Endothelial cell of umbilical vein (primary cell): Measurements from ENCODE around the gene DLK1. TPM values are rescaled to one million over a fixed set of nuclear protein-coding genes. Genes with fewer than 3 reads are reported as not detected.

ENCODE experiments used
- BruUV-seq: library from RNA; stranded (reverse); fragments of 400-500 nt; replicated peaks from 2 replicates; lab custom pipeline; 2021; lab: Mats Ljungman, UMichigan
- CTCF ChIA-PET: fragments of 300-600, 350-600 bp; sonication (Branson Sonifier 250); formaldehyde crosslinking; loops from one replicate; lab custom pipeline; 2021; ENCODE audit warnings: antibody characterized with exemption, inconsistent platforms; lab: Charles Lee
- POLR2A ChIA-PET: fragments of 300-600, 350-600 bp; sonication (Branson Sonifier 250); formaldehyde crosslinking; loops from one replicate; lab custom pipeline; 2021; ENCODE audit warnings: antibody characterized with exemption, inconsistent platforms; lab: Charles Lee
- DNase-seq: peaks from one replicate; pipeline ENCODE4 v3.0.0-alpha.2; 2011; ENCODE audit warnings: low read depth, low spot score
- FAIRE-seq: peaks from 2 replicates; lab custom pipeline; 2011; peaks lifted over from hg19 to GRCh38; lab: Jason Lieb, UNC
- H2AFZ ChIP-seq: 2 replicates; pipeline ENCODE4 v1.6.0; 2012; ENCODE audit warnings: low read depth, low read length, control low read depth, inconsistent platforms
- H3K27ac ChIP-seq: 2 replicates; pipeline ENCODE4 v1.5.1; 2011; ENCODE audit warnings: low read depth, mild to moderate bottlenecking, control low read depth, low read length, moderate library complexity; ENCODE audit not compliant: insufficient read depth
- H3K27me3 ChIP-seq, 2 experiments: 2 replicates each; pipeline versions ENCODE4 v1.6.0 to v1.6.1; 2011; ENCODE audit warnings: low read length in 2 of 2, mixed read lengths in 1 of 2; ENCODE audit not compliant: control insufficient read depth in 2 of 2, insufficient read depth in 2 of 2
- H3K36me3 ChIP-seq, 2 experiments: 2 replicates in 1 of 2; 3 replicates in 1 of 2; pipeline ENCODE4 v1.5.1; 2011; ENCODE audit warnings: low read length in 2 of 2, mild to moderate bottlenecking in 1 of 2, moderate library complexity in 1 of 2; ENCODE audit not compliant: control insufficient read depth in 2 of 2, insufficient read depth in 2 of 2; ENCODE audit errors: extremely low read depth in 1 of 2
- H3K4me1 ChIP-seq: 3 replicates; pipeline ENCODE4 v1.5.1; 2011; ENCODE audit warnings: mild to moderate bottlenecking, low read length; ENCODE audit not compliant: control insufficient read depth, insufficient read depth; ENCODE audit errors: extremely low read depth
- H3K4me2 ChIP-seq: 2 replicates; pipeline ENCODE4 v1.6.1; 2011; ENCODE audit warnings: low read length, control low read depth, mixed read lengths; ENCODE audit not compliant: insufficient read depth
- H3K4me3 ChIP-seq, 3 experiments: fragments of 200-600 bp in 1 of 3; sonication (generic), shearing (Covaris generic) in 1 of 3; replicated peaks in 1 of 3; 2 replicates each; pipeline ENCODE4 v1.5.1; 2011 to 2016; ENCODE audit warnings: control low read depth in 3 of 3, low read length in 3 of 3, mild to moderate bottlenecking in 2 of 3, inconsistent platforms in 1 of 3, low read depth in 1 of 3, moderate library complexity in 1 of 3; ENCODE audit not compliant: insufficient read depth in 1 of 3
- H3K79me2 ChIP-seq: 2 replicates; pipeline ENCODE4 v1.6.0; 2012; ENCODE audit warnings: low read length, inconsistent platforms; ENCODE audit not compliant: control insufficient read depth, insufficient read depth
- H3K9ac ChIP-seq: replicated peaks from 2 replicates; pipeline ENCODE3; 2011; ENCODE audit warnings: low read length, control low read depth; ENCODE audit not compliant: insufficient read depth; ENCODE audit errors: extremely low read depth
- H3K9me1 ChIP-seq: replicated peaks from 3 replicates; pipeline ENCODE4 v1.6.0; 2011; ENCODE audit warnings: mild to moderate bottlenecking, low read length; ENCODE audit not compliant: control insufficient read depth, insufficient read depth; ENCODE audit errors: extremely low read depth
- H3K9me3 ChIP-seq: replicated peaks from 2 replicates; pipeline ENCODE4 v1.5.1; 2012; ENCODE audit warnings: low read length, inconsistent platforms; ENCODE audit not compliant: control insufficient read depth, insufficient read depth
- H4K20me1 ChIP-seq: replicated peaks from 2 replicates; pipeline ENCODE3; 2011; ENCODE audit warnings: mild to moderate bottlenecking, low read length; ENCODE audit not compliant: control insufficient read depth, insufficient read depth; ENCODE audit errors: extremely low read depth
- FOS ChIP-seq: IDR thresholded peaks from 2 replicates; pipeline ENCODE4 v1.6.1; 2011; ENCODE audit warnings: mild to moderate bottlenecking, low read length, moderate library complexity, borderline replicate concordance; ENCODE audit not compliant: insufficient read depth
- JUN ChIP-seq: IDR thresholded peaks from 2 replicates; pipeline ENCODE4 v1.6.1; 2011; ENCODE audit warnings: borderline replicate concordance, low read depth; ENCODE audit not compliant: insufficient read length, insufficient read depth
- MYC ChIP-seq: IDR thresholded peaks from one replicate; pipeline ENCODE4 v1.6.1; 2011; ENCODE audit warnings: mild to moderate bottlenecking, low read depth, low read length
- POLR2AphosphoS5 ChIP-seq: IDR thresholded peaks from 2 replicates; pipeline ENCODE4 v1.6.1; 2012; ENCODE audit warnings: low read depth, mild to moderate bottlenecking, control low read depth, low read length, moderate library complexity; ENCODE audit not compliant: insufficient read depth
- dilution Hi-C: fragments of 300-500 bp; cut with MboI; formaldehyde crosslinking; loops from one replicate; pipeline ENCODE4 v1.15.0; 2019; ENCODE audit warnings: low sequenced_read_pairs; ENCODE audit not compliant: extremely low pct_ligation_motif_present
- intact Hi-C: fragments of 100-400 bp; cut with micrococcal nuclease; formaldehyde crosslinking; loops from one replicate; pipeline ENCODE4 v1.10.0; 2022
- polyA plus RNA-seq, 4 experiments: library from polyadenylated mRNA; depleted of rRNA in 3 of 4; stranded (reverse) in 3 of 4; unstranded in 1 of 4; fragments of >200 nt; gene quantifications; 2 replicates each; pipeline versions ENCODE4 v1.2.1 to v1.2.3, GENCODE V29; 2011 to 2012; ENCODE audit warnings: missing spikeins in 1 of 4
- total RNA-seq: library from RNA; stranded (reverse); gene quantifications from 2 replicates; pipeline ENCODE4 v1.2.3, GENCODE V29; 2021
- TF ChIP-seq, protein P1 (sequence below): IDR thresholded peaks from 2 replicates; pipeline ENCODE4 v1.6.1; 2011; ENCODE audit not compliant: insufficient read depth, insufficient read length
- TF ChIP-seq, protein P2 (sequence below), 2 donors: IDR thresholded peaks; 1 replicate in 1 of 2; 2 replicates in 1 of 2; pipeline ENCODE4 v1.5.1; 2011; ENCODE audit warnings: low read length in 2 of 2, mild to moderate bottlenecking in 2 of 2, moderate library complexity in 2 of 2, control low read depth in 1 of 2, inconsistent platforms in 1 of 2, low read depth in 1 of 2; ENCODE audit not compliant: insufficient read depth in 1 of 2; ENCODE audit errors: extremely low read depth in 1 of 2

Gene DLK1
- total and polyA plus RNA-seq, 2 donors (not counting 3 experiments of a cell fraction or from before 2014, with no cell fraction given): not detected

DNA sequence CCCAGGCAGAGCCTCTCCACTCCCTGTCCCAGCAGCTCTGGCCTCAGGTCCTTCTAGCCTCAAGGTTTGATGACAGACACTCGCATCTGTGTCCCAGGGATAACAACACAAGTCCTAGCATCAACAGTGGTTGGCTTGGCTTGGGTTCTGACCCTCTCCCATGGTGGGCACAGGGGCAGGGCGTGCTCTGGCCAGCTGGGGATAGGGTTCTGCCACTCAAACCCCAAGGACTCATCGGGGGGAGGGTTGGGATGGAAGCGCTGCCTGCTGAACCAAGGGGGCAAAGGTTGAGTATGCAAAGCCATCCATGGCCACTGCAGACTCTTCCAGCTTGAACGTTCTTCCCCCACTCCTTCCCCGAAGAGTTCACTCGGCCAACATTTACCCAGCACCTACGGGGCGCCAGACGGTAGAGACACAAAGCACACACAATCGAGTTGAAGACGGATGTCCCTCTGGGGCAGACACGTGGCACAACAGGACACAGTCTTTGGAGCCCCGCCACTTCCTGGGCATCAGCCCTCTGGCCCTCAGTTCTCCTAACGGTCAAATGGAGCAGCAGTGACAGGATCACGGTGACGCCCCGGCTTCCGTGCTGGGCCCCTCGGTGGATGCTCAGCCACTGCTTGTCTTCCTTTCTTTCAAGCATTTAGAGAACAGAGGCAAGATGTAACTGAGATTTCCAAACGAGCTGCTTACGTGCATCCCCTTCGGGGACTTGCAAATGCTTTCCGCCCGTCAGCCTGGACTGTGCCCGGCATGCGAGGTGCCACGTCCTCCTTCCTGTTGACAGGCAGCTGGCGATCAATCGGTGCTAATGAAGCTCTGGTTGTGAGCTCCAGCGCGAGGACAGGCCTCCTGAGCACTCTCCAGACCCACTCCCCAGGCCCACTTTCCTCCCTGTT, 42.6 kb downstream of the DLK1 start:
- no peak for FAIRE-seq
- Histone ChIP-seq H3K9ac (no peak overlapping the region), H3K4me1 (no peaks in the 10 kb centered on the region), H3K27ac (no peak overlapping the region), H3K9me1 (no peaks in the 10 kb centered on the region), H3K4me2 (no peak overlapping the region), H3K4me3 (no peak overlapping the region), H3K79me2 (no peaks in the 10 kb centered on the region), H3K27me3 (peaks cover 0 to 2% of the 10 kb centered on the region in 2 experiments), H3K9me3 (no peaks in the 10 kb centered on the region), H2AFZ (no peak overlapping the region), H3K36me3 (no peaks in the 10 kb centered on the region), H4K20me1 (no peaks in the 10 kb centered on the region)
- DNase-seq: no peak
- CTCF ChIA-PET: no interaction called here
- dilution Hi-C loops: no loop called here
- intact Hi-C loops: no loop called here
- no TSS peak for BruUV-seq
- POLR2A ChIA-PET: no interaction called here
- TF ChIP-seq MYC (no peak), JUN (no peak), FOS (no peak), POLR2AphosphoS5 (no peak)
- TF ChIP-seq, protein P1, sequence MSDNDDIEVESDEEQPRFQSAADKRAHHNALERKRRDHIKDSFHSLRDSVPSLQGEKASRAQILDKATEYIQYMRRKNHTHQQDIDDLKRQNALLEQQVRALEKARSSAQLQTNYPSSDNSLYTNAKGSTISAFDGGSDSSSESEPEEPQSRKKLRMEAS: no peak
- TF ChIP-seq, protein P2, sequence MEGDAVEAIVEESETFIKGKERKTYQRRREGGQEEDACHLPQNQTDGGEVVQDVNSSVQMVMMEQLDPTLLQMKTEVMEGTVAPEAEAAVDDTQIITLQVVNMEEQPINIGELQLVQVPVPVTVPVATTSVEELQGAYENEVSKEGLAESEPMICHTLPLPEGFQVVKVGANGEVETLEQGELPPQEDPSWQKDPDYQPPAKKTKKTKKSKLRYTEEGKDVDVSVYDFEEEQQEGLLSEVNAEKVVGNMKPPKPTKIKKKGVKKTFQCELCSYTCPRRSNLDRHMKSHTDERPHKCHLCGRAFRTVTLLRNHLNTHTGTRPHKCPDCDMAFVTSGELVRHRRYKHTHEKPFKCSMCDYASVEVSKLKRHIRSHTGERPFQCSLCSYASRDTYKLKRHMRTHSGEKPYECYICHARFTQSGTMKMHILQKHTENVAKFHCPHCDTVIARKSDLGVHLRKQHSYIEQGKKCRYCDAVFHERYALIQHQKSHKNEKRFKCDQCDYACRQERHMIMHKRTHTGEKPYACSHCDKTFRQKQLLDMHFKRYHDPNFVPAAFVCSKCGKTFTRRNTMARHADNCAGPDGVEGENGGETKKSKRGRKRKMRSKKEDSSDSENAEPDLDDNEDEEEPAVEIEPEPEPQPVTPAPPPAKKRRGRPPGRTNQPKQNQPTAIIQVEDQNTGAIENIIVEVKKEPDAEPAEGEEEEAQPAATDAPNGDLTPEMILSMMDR (IDR thresholded peaks at IDR 0.05; ENCODE audit: extremely low read depth in 1 of 2, insufficient read depth in 1 of 2, low read depth in 1 of 2, low read length in 2 of 2): no peak
